Left ventricle myocardium superior (tissue), 1 donor: ENCODE results near the gene TMEM30A. TPM values are rescaled to one million over a fixed set of nuclear protein-coding genes. Genes with fewer than 3 reads are reported as not detected.

Source experiments
- ATAC-seq: fragments of 200-7000 bp; cut with Tn5 transposase; one replicate; pipeline ENCODE4 v1.9.1; 2020; ENCODE audit warnings: mild to moderate bottlenecking, moderate library complexity
- DNase-seq: peaks from one replicate; pipeline ENCODE4 v3.0.0-alpha.2; 2020
- intact Hi-C: fragments of 100-400 bp; cut with micrococcal nuclease; formaldehyde crosslinking; loops from one replicate; pipeline ENCODE4 v1.11.0; 2022
- total RNA-seq: library from RNA; stranded (reverse); fragmentation: NEBNext Ultra II Directional; extraction: Animal tissue kit (Norgen Biotek cat#: 25700); gene quantifications from one replicate; pipeline ENCODE4 v1.2.1, GENCODE V29; 2021
- donor health status: DM: no; HTN: yes; CAD: no; lungs with severe emphysema.

The TMEM30A gene
- total RNA-seq, 1 donor from 2014 or later: 43.9 TPM

GRCh38 chr6:75230484-75231325 is 53.9 kb downstream of the TMEM30A start:
- intact Hi-C loops: no loop called here
- DNase-seq: no peak
- ATAC-seq: peak; percentile 77

DNA sequence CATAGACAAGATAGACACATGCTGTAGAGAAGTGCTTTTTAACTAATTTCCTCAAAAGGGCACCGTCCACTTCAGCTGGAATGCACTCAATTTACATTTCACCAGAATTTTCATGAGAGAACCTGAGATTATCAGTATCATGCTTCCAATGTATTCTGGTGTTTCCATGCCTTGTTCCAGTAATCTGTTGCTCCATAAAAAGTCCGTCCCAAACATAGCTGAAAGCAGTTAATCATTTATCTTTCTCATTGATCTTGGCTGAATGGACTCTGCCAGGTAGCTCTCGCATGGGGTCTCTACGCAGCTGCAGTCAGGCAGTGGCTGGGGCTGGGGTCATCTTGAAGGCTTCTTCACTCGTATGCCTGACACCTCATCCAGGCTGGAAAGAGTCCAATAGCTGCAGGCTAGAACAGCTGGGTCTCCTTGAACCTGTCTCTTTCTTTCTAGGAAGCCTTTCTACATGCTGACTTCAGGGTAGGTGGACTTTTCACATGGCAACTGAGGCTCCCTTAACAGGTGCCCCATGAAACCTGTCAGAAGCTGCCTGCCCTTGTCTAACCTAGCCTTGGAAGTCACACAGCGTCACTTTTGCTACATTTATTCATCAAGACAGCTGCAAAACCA is 60.2 kb downstream of the TMEM30A start:
- intact Hi-C loops: no loop called here
- ATAC-seq: no peak

GRCh38 chr6:75223428-75223827 is 61.2 kb downstream of the TMEM30A start:
- DNase-seq (no peak), ATAC-seq (no peak)
- intact Hi-C loops: no loop called here

More for the DNA sequence above, 60.2 kb downstream of the TMEM30A start:
- DNase-seq: no peak

DNA sequence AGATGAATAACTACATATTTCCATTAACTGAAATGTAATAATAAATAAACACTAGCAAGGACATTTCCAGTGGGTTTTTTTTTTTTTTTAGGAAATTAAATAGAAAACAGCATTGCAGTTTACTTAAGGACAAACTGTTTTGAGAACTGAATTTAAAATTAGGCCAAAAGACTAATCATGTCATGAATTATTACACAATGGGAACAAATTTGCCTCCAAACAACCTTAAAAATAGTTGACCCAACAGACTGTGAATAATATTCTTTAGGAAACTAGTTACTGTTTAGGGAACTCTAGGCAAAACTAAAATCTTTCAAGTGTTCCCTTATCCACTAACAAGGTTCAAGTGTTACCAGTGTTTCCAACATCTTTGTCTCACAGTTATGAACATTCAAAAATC is 62.3 kb downstream of the TMEM30A start:
- no peak for DNase-seq
- intact Hi-C loops: no loop called here
- ATAC-seq: peak; percentile 41

DNA sequence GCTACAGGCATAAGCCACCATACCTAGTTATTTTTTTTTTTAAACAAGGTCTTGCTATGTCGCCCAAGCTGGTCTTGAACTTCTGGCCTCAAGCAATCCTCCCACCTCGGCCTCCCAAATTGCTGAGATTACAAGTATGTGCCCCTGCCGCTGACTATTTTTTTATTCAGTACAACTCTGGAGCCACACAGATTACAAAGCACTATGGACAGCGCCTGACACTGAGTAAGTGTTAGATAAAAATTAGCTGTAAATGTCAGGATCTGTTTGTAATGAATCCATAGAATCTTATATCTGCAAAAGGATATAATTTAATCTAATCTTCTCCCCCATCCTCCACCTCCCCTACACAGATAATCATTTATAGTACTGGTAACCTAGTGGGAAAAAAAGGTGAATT is 63.5 kb downstream of the TMEM30A start:
- DNase-seq (no peak), ATAC-seq (no peak)
- intact Hi-C loops: no loop called here

DNA sequence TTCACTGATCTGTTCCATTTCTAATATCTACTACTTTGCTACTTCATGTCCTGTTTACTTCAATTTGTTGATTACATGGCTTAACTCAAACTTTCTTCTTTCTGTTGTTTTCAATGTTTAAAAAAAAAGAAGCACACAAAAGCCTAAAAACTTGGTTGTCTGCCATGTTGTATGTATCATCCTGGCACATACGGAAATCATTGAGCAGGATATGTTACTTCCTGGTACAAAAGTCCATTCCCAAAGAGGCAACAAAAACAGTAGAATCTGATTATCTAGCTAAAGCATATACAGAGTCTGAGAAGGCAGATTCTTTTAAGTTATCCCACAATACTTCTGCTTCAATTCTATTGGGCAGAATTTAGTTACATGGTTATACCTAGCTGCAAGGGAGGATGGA is 64.2 kb downstream of the TMEM30A start:
- no peak for DNase-seq
- intact Hi-C loops: no loop called here
- ATAC-seq: no peak

DNA sequence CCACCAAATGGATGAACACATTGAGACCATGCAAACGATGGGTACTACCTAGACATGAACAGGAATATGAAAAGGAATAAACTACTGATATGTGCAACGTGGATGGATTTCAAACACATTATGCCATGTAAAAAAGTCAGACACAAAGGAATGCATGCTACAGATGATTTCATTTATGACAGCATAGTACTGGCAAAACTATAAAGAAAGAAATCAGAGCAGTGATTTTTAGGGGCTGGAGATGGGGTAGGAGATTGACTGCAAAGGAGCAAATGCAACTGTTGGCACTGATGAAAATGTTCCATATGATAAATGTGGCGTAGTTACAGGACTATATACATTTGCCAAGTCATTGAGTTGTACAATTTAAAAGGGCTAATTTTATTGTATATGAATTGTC is 65.3 kb downstream of the TMEM30A start:
- ATAC-seq (no peak), DNase-seq (no peak)
- intact Hi-C loops: no loop called here

- intact Hi-C loops: no loop called here
- ATAC-seq (peak; percentile 81), DNase-seq (no peak)
Measured at GRCh38 chr6:75217193-75217592, 67.4 kb downstream of the TMEM30A start.

DNA sequence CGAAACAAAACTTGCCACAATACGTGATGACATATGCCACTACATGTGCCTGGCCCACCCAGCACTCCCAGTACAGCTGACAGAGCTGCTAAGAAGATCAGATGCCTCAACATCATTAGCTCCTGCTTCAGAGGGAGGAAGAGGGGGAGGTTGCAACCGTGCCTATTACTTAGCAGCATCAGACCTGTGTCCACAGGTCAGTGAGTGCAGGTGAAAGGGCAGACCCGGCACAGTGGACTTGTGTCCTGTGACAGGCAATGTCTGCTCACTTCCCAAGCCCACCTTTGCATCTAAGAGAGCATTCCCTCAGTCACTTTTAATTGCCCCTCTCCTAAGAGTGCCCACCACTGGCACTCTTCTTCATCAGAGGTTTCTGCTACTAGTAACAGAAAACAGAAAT is 69.3 kb downstream of the TMEM30A start:
- intact Hi-C loops: no loop called here
- ATAC-seq: no peak
- DNase-seq: no peak

DNA sequence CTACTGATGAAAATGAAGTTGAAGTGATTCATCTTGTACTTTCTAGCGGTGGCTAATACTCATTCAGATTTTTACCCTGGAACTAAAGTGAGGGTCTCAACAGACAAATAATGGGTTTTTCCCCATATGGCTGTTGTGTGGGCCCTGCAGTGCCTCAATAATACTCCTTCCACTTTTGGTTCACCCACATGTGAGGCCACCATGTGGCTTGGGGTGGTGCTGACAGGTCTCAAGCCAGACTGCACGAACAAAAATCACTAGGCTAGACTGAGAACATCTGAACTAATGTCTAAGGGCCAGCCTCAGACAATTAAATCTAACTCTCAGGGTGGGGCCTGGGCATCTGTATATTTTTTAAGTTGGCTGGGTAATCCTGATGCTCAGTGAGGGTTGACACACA is 70.9 kb downstream of the TMEM30A start:
- intact Hi-C loops: loop anchor here (5.0 kb wide), 1 partner anchor 1476 kb away; no protein-coding TSS in a partner anchor
- ATAC-seq (no peak), DNase-seq (no peak)

GRCh38 chr6:75213112-75213511 is 71.5 kb downstream of the TMEM30A start:
- peak; percentile 28 for ATAC-seq
- no peak for DNase-seq
- intact Hi-C loops: loop anchor here (5.0 kb wide), 1 partner anchor 1476 kb away; no protein-coding TSS in a partner anchor

DNA sequence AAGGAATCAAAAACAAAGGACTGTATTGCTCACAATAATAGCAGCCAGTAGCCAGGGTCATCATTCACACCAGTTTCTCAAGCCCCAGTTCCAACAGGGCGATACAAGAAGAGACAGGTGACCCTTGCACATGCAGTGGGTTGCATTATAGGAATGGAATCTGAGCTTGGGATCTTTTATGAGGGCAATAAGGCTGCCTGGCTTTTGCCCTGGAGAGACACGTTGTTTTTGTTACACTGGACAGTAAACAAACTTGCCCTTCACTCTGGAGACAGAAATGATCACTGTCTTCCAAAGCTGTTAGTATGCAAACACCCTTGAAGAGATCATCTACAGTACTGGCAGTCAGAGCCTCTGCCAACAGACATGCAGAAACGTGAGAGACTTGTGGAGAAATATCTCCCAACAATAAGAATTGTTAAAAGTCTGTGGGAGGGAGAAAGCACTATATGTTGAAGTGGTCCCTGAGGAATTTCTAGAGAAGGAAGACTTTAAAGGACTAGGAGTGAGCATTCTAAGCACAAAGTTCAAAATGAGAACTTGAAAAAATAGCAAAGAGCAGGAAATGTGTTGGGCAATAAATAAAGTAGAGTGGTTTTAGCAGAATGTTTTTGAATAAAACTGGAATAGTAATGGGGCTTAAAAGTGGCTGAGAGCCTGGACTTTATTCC is 72.5 kb downstream of the TMEM30A start:
- intact Hi-C loops: loop anchor here (5.0 kb wide), 1 partner anchor 1475 kb away; no protein-coding TSS in a partner anchor
- no peak for ATAC-seq
- DNase-seq: no peak

GRCh38 chr6:75210885-75211739 is 73.5 kb downstream of the TMEM30A start:
- no peak for DNase-seq
- no peak for ATAC-seq
- intact Hi-C loops: loop anchor here (5.0 kb wide), 1 partner anchor 1474 kb away; no protein-coding TSS in a partner anchor

GRCh38 chr6:75209184-75209723 is 75.3 kb downstream of the TMEM30A start:
- DNase-seq: no peak
- no peak for ATAC-seq
- intact Hi-C loops: no loop called here

- peak; percentile 89 for DNase-seq
- intact Hi-C loops: no loop called here
- peak; percentile 68 for ATAC-seq
Measured at GRCh38 chr6:75208298-75209183, 76.1 kb downstream of the TMEM30A start.

- ATAC-seq (peak; percentile 2), DNase-seq (peak; percentile 50)
- intact Hi-C loops: no loop called here
Measured at GRCh38 chr6:75206576-75207342, 77.8 kb downstream of the TMEM30A start.
